Right renal pelvis (tissue), 4 donors: ENCODE measurements around the gene FAM184A. TPM values are rescaled to one million over a fixed set of nuclear protein-coding genes. Genes with fewer than 3 reads are reported as not detected.

Source experiments
- DNase-seq, 4 donors: peaks; one replicate each; pipeline ENCODE4 v3.0.0-alpha.2; 2013; ENCODE audit warnings: low read depth in 4 of 4, low spot score in 3 of 4, missing footprints in 1 of 4
- polyA plus RNA-seq, 4 donors: library from polyadenylated mRNA; unstranded; fragments of 120-200 nt; gene quantifications; one replicate each; pipeline ENCODE4 v1.2.1, GENCODE V29; 2013; ENCODE audit not compliant: insufficient read length in 4 of 4

The FAM184A gene
- polyA plus RNA-seq, 4 donors = 9.3 to 13.2 (median 12.2) TPM

GRCh38 chr6:119061215-119061614 lies 17.2 kb downstream of the FAM184A start:
- DNase-seq = no peak

GRCh38 chr6:119060255-119060907 lies 18.1 kb downstream of the FAM184A start:
- DNase-seq = no peak

- DNase-seq = no peak
Measured at GRCh38 chr6:119055069-119055468, 23.4 kb downstream of the FAM184A start.

- DNase-seq = no peak
Measured at GRCh38 chr6:119052987-119053386, 25.5 kb downstream of the FAM184A start.

- no peak for DNase-seq
Measured at GRCh38 chr6:119052292-119052889, 26.1 kb downstream of the FAM184A start.

GRCh38 chr6:119044255-119044654 lies 34.2 kb downstream of the FAM184A start:
- no peak for DNase-seq

- DNase-seq = no peak
Measured at GRCh38 chr6:119043783-119044182, 34.7 kb downstream of the FAM184A start.

GRCh38 chr6:119043265-119043664 lies 35.2 kb downstream of the FAM184A start:
- no peak for DNase-seq

- no peak for DNase-seq
Measured at GRCh38 chr6:119040636-119041035, 37.8 kb downstream of the FAM184A start.

- no peak for DNase-seq
Measured at GRCh38 chr6:119040229-119040628, 38.2 kb downstream of the FAM184A start.

- no peak for DNase-seq
Measured at GRCh38 chr6:119037941-119038623, 40.4 kb downstream of the FAM184A start.

GRCh38 chr6:119037264-119037663 lies 41.2 kb downstream of the FAM184A start:
- no peak for DNase-seq

GRCh38 chr6:119036081-119036480 lies 42.4 kb downstream of the FAM184A start:
- DNase-seq = no peak

- no peak for DNase-seq
Measured at GRCh38 chr6:119035459-119035858, 43.0 kb downstream of the FAM184A start.

GRCh38 chr6:119034827-119035458 lies 43.5 kb downstream of the FAM184A start:
- DNase-seq = no peak

GRCh38 chr6:119032428-119032827 lies 46.0 kb downstream of the FAM184A start:
- DNase-seq = no peak

GRCh38 chr6:119030759-119031158 lies 47.7 kb downstream of the FAM184A start:
- no peak for DNase-seq

- no peak for DNase-seq
Measured at GRCh38 chr6:119028091-119028490, 50.4 kb downstream of the FAM184A start.

- DNase-seq = no peak
Measured at GRCh38 chr6:119027465-119027864, 51.0 kb downstream of the FAM184A start.

GRCh38 chr6:119026822-119027221 lies 51.6 kb downstream of the FAM184A start:
- DNase-seq = no peak

- no peak for DNase-seq
Measured at GRCh38 chr6:119025793-119026192, 52.7 kb downstream of the FAM184A start.
